ENCODE measurements around the gene ZNF226.
"Not testable (repeated sequence)": the region's sequence is repeated elsewhere in the genome, so short reads cannot be mapped to it uniquely, and the experiment has no call there.

The ZNF226 gene

GRCh38 chr19:44212866-44213346, 48.0 kb downstream of the ZNF226 start:
- no peak for DNase-seq

GRCh38 chr19:44219926-44220325, 55.0 kb downstream of the ZNF226 start:
- DNase-seq, result not testable (repeated sequence)

- not testable (repeated sequence) for DNase-seq
Observed at GRCh38 chr19:44220761-44221160, 55.9 kb downstream of the ZNF226 start.

- DNase-seq, result not testable (repeated sequence)
Observed at GRCh38 chr19:44221291-44221690, 56.4 kb downstream of the ZNF226 start.

Data from activated CD4-positive, alpha-beta T cell treated with anti-CD3 and anti-CD28 coated beads, Interleukin-2, amount 50 U/mL, for 4 hours (primary cell).